ENCODE data around the gene TBC1D21. TPM values are rescaled to one million over a fixed set of nuclear protein-coding genes. Genes with fewer than 3 reads are reported as not detected.

TBC1D21 gene
- total RNA-seq, 1 experiment from 2014 or later: not detected

DNA sequence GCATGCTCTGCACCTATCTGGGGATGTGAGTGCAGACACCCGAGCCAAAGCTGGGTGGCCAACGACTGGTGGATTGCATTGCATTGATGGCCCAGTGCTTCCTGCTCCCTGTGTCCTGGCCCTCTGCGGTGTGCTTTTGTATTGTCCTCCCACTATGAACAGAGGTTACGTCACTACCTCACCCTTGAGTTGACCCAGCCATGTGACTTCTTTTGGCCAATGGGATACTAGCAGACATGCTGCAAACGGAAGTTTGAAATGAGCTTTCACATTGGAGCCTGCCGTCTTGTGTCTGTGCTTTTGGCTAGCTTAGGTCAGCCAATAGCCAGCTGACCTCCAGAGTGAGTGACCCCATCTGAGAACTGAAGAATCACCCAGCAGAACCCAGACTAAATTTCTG lies 15.3 kb upstream of the TBC1D21 start:
- DNase-seq (ENCODE audit: low read depth): peak; percentile 48

- no peak for DNase-seq (ENCODE audit: low read depth)
Observed at GRCh38 chr15:73862276-73862675, 11.1 kb upstream of the TBC1D21 start.

DNA sequence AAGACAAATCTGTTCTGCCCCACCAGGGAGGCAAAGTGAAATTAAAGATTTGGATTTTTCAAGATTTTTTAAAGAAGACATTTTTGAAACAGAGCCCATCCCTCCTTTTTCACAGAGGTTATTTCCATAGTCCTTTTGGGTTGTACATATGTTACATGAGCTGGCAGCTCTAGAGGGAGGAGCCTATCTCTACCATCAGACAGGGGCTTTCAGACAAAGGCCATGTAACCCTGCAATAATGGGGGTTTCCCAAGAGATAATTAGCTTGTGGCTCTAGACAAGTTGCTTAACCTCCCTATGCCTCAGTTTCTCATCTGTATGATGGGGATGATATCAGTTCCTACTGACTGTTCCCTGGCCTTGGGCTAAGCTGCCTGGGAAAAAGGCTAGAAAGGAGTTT lies 8.0 kb upstream of the TBC1D21 start:
- no peak for DNase-seq (ENCODE audit: low read depth)

- DNase-seq (ENCODE audit: low read depth): no peak
Observed at GRCh38 chr15:73865904-73866303, 7.5 kb upstream of the TBC1D21 start.

DNA sequence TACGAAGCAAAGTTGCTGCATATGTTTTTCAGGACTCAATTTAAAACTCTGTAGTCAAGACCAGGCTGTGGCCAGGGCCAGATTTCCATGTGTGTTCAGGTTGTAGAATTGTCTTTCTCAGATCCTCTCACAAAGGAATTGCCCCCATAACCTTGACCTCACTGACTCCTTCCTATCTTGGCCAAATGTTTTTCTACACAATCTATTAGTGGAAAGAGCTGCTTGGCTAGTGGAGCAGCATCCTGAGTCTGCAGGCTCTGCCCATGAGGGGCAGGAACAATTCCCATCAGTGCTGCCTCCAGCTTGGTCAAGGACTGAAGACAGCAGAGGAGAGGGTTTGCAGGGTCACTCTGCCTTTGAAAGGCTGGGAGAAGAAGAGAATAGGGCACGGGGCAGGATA lies 6.9 kb upstream of the TBC1D21 start:
- no peak for DNase-seq (ENCODE audit: low read depth)

DNA sequence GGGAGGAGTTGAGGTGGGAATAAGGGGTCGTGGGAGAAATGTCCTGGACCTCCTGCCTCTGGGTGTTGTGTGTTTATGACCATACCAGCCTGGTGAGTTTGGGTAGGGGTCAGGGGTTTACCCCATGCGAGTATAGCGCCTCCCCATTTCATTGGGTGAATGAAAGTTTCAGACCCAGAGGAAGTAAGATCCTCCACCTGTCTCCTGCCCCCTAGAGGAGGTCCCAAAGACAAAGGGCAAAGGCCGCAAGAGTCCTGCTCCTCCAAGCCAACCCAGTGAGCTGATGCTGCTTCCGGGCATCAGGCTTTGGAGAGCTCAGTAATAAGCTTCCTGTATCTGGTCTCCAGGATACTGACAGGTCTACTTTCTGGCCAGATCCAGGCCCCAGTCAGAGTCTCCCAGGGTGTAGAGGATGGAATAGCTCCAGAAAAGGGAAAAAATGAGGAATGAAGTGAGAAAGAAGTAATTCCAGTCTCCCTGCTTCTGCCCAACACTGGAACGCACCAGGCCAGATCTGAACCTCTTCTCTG lies 6.4 kb upstream of the TBC1D21 start:
- no peak for DNase-seq (ENCODE audit: low read depth)

- DNase-seq (ENCODE audit: low read depth): no peak
Observed at GRCh38 chr15:73867426-73867825, 5.9 kb upstream of the TBC1D21 start.

DNA sequence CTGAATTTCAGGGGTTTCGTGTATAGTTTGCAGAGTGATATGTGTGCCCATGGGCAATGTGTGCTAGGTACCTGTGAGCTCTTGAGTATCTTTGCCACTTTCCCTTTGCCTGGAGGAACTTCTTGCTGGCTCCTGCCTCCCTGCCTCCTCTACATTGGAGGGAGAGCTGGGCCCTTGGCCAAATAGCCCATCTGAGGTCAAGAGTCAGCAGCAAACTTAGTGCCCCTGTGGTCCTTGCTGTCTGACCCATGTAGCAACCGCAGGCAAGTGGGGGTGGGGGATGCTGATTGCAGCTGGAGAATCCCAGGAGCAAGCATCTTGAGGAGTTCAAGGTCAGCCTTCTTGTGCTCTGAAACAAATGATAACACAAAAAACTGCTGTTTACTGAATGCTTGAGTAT lies 5.4 kb upstream of the TBC1D21 start:
- no peak for DNase-seq (ENCODE audit: low read depth)

GRCh38 chr15:73869216-73869995 lies 4.0 kb upstream of the TBC1D21 start:
- no peak for DNase-seq (ENCODE audit: low read depth)

DNA sequence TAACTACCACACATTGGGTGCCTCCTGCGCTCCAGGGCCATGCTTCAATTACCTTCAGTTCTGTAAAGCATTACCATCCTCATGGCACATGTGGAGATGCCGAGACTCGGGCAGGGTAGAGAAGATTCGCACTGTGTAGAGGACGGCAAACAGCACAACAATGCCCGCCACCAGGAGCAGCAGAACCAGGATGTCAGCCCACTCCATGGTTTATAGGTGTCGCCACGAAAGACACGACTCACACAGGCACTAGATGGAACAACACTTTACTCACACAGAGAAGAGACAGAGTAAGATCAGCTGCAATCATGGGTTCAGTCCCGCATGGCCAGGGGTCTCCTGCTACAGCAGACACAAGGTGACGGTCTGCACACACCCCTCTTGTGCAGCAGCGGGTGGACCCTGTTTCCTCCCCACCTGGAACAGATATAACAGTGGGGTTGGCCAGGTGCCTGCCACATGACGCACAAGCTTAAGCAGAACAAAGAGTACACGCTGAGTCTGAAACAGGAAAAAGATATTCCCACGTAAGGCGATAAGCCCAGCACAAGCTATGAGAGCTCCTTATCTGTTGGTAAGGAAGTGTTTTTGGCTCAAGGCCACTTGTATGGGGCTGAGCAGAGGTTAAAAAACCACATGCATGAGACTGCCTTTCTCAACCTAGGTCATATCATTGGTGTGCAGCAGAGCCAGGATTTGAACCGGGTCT lies 2.5 kb upstream of the TBC1D21 start:
- DNase-seq (ENCODE audit: low read depth): peak; percentile 15

- DNase-seq (ENCODE audit: low read depth): peak; percentile 15
Observed at GRCh38 chr15:73872346-73872745, 1.0 kb upstream of the TBC1D21 start.

DNA sequence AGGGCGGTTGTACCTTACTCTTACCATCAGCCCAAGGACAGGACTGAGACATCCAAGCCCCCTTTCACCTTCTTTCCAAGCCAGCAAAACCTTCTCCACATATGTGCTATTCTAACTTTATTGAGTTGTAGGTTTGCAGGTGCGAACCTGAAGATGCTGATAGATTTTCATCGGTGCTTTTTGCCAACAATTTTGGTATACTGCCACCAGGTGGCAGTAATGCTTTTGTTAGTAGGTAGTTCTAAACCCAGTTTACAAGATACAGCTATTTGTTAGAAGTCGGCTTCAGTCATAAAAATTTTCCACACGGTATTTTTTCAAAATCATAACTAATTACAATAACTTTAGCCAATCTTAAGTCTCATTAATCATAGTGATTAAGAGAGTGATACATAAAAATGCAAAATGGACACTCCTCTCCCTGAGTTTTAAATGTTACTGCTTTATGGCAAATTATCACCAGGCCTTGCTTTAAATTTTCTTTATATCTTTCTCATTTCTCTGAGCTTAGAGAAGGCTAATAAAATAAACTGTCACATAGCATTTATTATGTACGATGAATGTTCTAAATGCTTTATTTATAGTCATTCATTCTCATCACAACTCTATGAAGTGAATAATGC lies 636 bp downstream of the TBC1D21 start:
- peak; percentile 56 for DNase-seq (ENCODE audit: low read depth)

- no peak for DNase-seq (ENCODE audit: low read depth)
Observed at GRCh38 chr15:73879426-73879825, 6.1 kb downstream of the TBC1D21 start.

GRCh38 chr15:73881579-73882320 lies 8.4 kb downstream of the TBC1D21 start:
- no peak for DNase-seq (ENCODE audit: low read depth)

DNA sequence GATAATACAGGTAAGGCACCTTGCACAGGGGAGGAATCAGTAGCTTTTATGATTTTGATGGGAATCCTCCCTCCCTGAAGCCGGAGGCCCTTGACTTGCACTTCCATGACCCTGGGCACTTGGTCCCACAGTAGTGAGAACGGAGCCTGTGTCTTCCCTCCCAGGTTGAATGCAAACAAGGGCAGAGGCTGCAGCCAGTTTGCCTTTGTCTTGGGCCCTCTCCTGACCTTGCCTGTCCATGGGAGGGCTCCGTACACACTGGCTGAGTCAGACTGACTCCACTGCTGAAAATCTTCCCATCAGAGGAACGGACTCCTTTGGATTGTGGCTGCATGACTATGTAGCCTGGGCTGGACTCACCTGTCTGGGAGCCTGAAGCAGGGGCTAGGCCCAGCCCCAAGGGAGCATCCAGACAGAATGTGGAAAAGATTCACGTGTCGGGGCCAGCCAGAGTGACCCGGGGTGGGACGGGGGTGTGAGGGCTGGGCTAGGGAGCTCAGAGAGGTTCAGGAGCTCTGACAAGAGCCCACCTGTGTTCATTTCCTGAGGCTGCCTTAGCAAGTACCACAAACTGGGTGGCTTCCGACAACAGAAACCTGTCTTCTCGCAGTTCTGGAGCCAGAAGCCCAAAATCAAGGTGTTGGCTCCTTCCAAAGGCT lies 9.5 kb downstream of the TBC1D21 start:
- no peak for DNase-seq (ENCODE audit: low read depth)

GRCh38 chr15:73884159-73884558 lies 10.8 kb downstream of the TBC1D21 start:
- DNase-seq (ENCODE audit: low read depth): no peak

- DNase-seq (ENCODE audit: low read depth): no peak
Observed at GRCh38 chr15:73885954-73886700, 12.8 kb downstream of the TBC1D21 start.

DNA sequence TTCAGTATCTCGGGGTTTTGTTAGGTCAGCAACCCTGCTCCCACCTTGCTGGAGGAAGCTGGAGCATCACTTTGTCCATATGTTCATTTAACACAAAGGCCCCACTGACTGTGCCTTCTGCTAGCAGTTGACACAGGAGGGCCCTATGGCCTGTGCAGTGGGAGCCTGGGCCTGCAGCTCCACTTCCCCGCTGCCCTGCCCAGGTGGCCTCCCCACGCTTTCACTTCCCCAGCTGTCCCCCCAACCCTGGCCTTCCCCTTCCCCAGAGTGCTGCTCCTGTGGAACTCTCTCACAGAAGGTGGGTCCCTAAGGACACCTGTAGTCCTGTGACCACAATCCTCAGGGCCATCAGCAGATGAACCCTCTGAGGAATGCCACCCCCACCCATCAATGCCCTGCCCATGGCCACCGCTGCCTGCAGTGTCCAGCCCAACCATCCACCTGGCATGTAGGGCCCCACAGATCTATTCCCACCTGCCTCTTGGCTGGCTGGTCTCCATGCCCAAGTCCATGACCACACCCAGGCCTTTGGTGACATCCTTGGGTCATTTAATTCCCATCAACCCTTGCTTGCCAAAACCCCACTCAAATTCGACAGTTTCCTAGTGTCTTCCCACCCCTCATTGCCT lies 13.5 kb downstream of the TBC1D21 start:
- DNase-seq (ENCODE audit: low read depth): no peak

DNA sequence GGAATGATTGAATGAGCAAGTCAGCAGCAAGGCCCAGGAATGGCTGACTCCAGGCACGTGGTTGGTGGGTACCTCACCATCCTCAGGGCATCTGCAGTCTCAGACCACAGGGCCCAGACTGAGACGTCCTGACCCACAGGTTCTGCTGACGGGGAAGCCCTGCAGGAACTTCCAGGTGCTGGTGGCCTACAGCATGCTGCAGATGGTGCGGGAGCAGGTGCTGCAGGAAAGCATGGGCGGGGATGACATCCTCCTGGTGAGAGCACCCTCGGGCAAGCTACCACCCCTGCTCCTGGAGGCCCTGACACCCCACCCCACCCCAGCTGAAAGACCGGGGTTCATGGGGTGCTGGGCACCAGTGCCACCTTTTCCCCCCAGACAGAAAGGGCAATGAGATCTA lies 14.1 kb downstream of the TBC1D21 start:
- DNase-seq (ENCODE audit: low read depth): no peak
